ENCODE measurements around the gene HOXD13. TPM values are rescaled to one million over a fixed set of nuclear protein-coding genes. Genes with fewer than 3 reads are reported as not detected.

Gene HOXD13
- polyA plus RNA-seq (2013, experiment 1 of 2; ENCODE audit: insufficient read length) = not detected
- polyA plus RNA-seq (2013, experiment 2 of 2; ENCODE audit: insufficient read length) = not detected

- DNase-seq = no peak
Observed at GRCh38 chr2:176092270-176093144, at the start of gene HOXD13. Gene HOXD13 (plus strand): TSS chr2:176092721. CDS start chr2:176092891, 170 bp downstream.

GRCh38 chr2:176056406-176056805 lies 36.1 kb upstream of the HOXD13 start:
- no peak for DNase-seq

GRCh38 chr2:176063958-176064357 lies 28.6 kb upstream of the HOXD13 start:
- DNase-seq = no peak

- no peak for DNase-seq
Observed at GRCh38 chr2:176066645-176067588, 25.6 kb upstream of the HOXD13 start.

GRCh38 chr2:176067589-176068418 lies 24.7 kb upstream of the HOXD13 start:
- no peak for DNase-seq

- DNase-seq = no peak
Observed at GRCh38 chr2:176068419-176068832, 24.1 kb upstream of the HOXD13 start.

GRCh38 chr2:176071330-176072291 lies 20.9 kb upstream of the HOXD13 start:
- DNase-seq = no peak

GRCh38 chr2:176072292-176072669 lies 20.2 kb upstream of the HOXD13 start:
- no peak for DNase-seq

- DNase-seq = no peak
Observed at GRCh38 chr2:176072951-176073904, 19.3 kb upstream of the HOXD13 start.

- no peak for DNase-seq
Observed at GRCh38 chr2:176074919-176075425, 17.5 kb upstream of the HOXD13 start.

- DNase-seq = no peak
Observed at GRCh38 chr2:176075481-176075880, 17.0 kb upstream of the HOXD13 start.

- DNase-seq = no peak
Observed at GRCh38 chr2:176076063-176076462, 16.5 kb upstream of the HOXD13 start.

GRCh38 chr2:176076796-176077195 lies 15.7 kb upstream of the HOXD13 start:
- no peak for DNase-seq

GRCh38 chr2:176078541-176079284 lies 13.8 kb upstream of the HOXD13 start:
- DNase-seq = no peak

- DNase-seq = no peak
Observed at GRCh38 chr2:176079285-176079830, 13.2 kb upstream of the HOXD13 start.

GRCh38 chr2:176079831-176080539 lies 12.5 kb upstream of the HOXD13 start:
- peak; percentile 45 for DNase-seq

GRCh38 chr2:176080540-176081375 lies 11.8 kb upstream of the HOXD13 start:
- no peak for DNase-seq
